ENCODE data around the gene RAB21. TPM values are rescaled to one million over a fixed set of nuclear protein-coding genes. Genes with fewer than 3 reads are reported as not detected.

The RAB21 gene
- total and polyA plus RNA-seq, 2 donors (not counting 1 experiment from before 2014, with no cell fraction given) = 11.4 to 27.4 TPM

GRCh38 chr12:71721783-71722505 lies 32.7 kb upstream of the RAB21 start:
- no peaks in the 10 kb centered on the region for H3K27me3 ChIP-seq (ENCODE audit: control insufficient read depth, insufficient read depth, low read length)
- no peaks in the 10 kb centered on the region for H3K36me3 ChIP-seq (ENCODE audit: control insufficient read depth, insufficient read depth, low read length)
- H3K9me3 ChIP-seq (ENCODE audit: control insufficient read depth, insufficient read depth, low read depth, low read length) = no peaks in the 10 kb centered on the region
- no peak for DNase-seq (ENCODE audit: low read depth in 2 of 2)
- no peak overlapping the region for H3K9ac ChIP-seq (ENCODE audit: insufficient read depth, low read length)
- no peak overlapping the region for H3K4me2 ChIP-seq (ENCODE audit: extremely low read depth, insufficient read depth, low read length)
- H3K4me1 ChIP-seq (ENCODE audit: control insufficient read depth, extremely low read depth, insufficient read depth, low read length) = no peaks in the 10 kb centered on the region
- no peaks in the 10 kb centered on the region for H4K20me1 ChIP-seq (ENCODE audit: control insufficient read depth, extremely low read depth, insufficient read depth, low read length)
- TF ChIP-seq CTCF (conservative IDR thresholded peaks at IDR 0.05 in 1 of 2, IDR thresholded peaks at IDR 0.05 in 1 of 2; ENCODE audit: low read depth in 1 of 2, low read length in 2 of 2) (no peak), EZH2 (IDR thresholded peaks at IDR 0.05; ENCODE audit: low read length, missing control alignments) (no peak)
- H3K27ac ChIP-seq (ENCODE audit: insufficient read depth, low read length) = no peak overlapping the region
- H3K4me3 ChIP-seq (replicated peaks in 1 of 4; ENCODE audit: control extremely low read depth in 1 of 4, insufficient read depth in 1 of 4, low read depth in 3 of 4, low read length in 4 of 4) = no peak overlapping the region
- no peak overlapping the region for H2AFZ ChIP-seq (ENCODE audit: low read length)
- H3K79me2 ChIP-seq (ENCODE audit: control insufficient read depth, insufficient read depth, low read length) = no peaks in the 10 kb centered on the region

GRCh38 chr12:71725011-71725410 lies 29.7 kb upstream of the RAB21 start:
- Histone ChIP-seq H3K9ac (ENCODE audit: insufficient read depth, low read length) (no peak overlapping the region), H2AFZ (ENCODE audit: low read length) (no peak overlapping the region), H3K9me3 (ENCODE audit: control insufficient read depth, insufficient read depth, low read depth, low read length) (no peaks in the 10 kb centered on the region), H3K4me2 (ENCODE audit: extremely low read depth, insufficient read depth, low read length) (no peak overlapping the region), H3K4me1 (ENCODE audit: control insufficient read depth, extremely low read depth, insufficient read depth, low read length) (no peaks in the 10 kb centered on the region), H3K27me3 (ENCODE audit: control insufficient read depth, insufficient read depth, low read length) (no peaks in the 10 kb centered on the region), H3K27ac (ENCODE audit: insufficient read depth, low read length) (no peak overlapping the region), H3K4me3 (replicated peaks in 1 of 4; ENCODE audit: control extremely low read depth in 1 of 4, insufficient read depth in 1 of 4, low read depth in 3 of 4, low read length in 4 of 4) (no peak overlapping the region), H4K20me1 (ENCODE audit: control insufficient read depth, extremely low read depth, insufficient read depth, low read length) (no peaks in the 10 kb centered on the region), H3K79me2 (ENCODE audit: control insufficient read depth, insufficient read depth, low read length) (no peaks in the 10 kb centered on the region), H3K36me3 (ENCODE audit: control insufficient read depth, insufficient read depth, low read length) (no peaks in the 10 kb centered on the region)
- peak in 1 of 2 donors; percentile 15 for DNase-seq (ENCODE audit: low read depth in 2 of 2)
- TF ChIP-seq CTCF (conservative IDR thresholded peaks at IDR 0.05 in 1 of 2, IDR thresholded peaks at IDR 0.05 in 1 of 2; ENCODE audit: low read depth in 1 of 2, low read length in 2 of 2) (no peak), EZH2 (IDR thresholded peaks at IDR 0.05; ENCODE audit: low read length, missing control alignments) (no peak)

GRCh38 chr12:71726548-71726947 lies 28.1 kb upstream of the RAB21 start:
- no peak overlapping the region for H2AFZ ChIP-seq (ENCODE audit: low read length)
- no peak overlapping the region for H3K4me3 ChIP-seq (replicated peaks in 1 of 4; ENCODE audit: control extremely low read depth in 1 of 4, insufficient read depth in 1 of 4, low read depth in 3 of 4, low read length in 4 of 4)
- H3K27me3 ChIP-seq (ENCODE audit: control insufficient read depth, insufficient read depth, low read length) = no peaks in the 10 kb centered on the region
- H3K9me3 ChIP-seq (ENCODE audit: control insufficient read depth, insufficient read depth, low read depth, low read length) = no peaks in the 10 kb centered on the region
- DNase-seq (ENCODE audit: low read depth in 2 of 2) = no peak
- H3K79me2 ChIP-seq (ENCODE audit: control insufficient read depth, insufficient read depth, low read length) = no peaks in the 10 kb centered on the region
- no peak overlapping the region for H3K9ac ChIP-seq (ENCODE audit: insufficient read depth, low read length)
- no peak overlapping the region for H3K27ac ChIP-seq (ENCODE audit: insufficient read depth, low read length)
- H4K20me1 ChIP-seq (ENCODE audit: control insufficient read depth, extremely low read depth, insufficient read depth, low read length) = no peaks in the 10 kb centered on the region
- TF ChIP-seq EZH2 (IDR thresholded peaks at IDR 0.05; ENCODE audit: low read length, missing control alignments) = no peak
- no peak for TF ChIP-seq CTCF (conservative IDR thresholded peaks at IDR 0.05 in 1 of 2, IDR thresholded peaks at IDR 0.05 in 1 of 2; ENCODE audit: low read depth in 1 of 2, low read length in 2 of 2)
- H3K4me1 ChIP-seq (ENCODE audit: control insufficient read depth, extremely low read depth, insufficient read depth, low read length) = no peaks in the 10 kb centered on the region
- H3K36me3 ChIP-seq (ENCODE audit: control insufficient read depth, insufficient read depth, low read length) = no peaks in the 10 kb centered on the region
- no peak overlapping the region for H3K4me2 ChIP-seq (ENCODE audit: extremely low read depth, insufficient read depth, low read length)

Data from fibroblast of lung (primary cell).